Activated CD4-positive, alpha-beta T cell treated with anti-CD3 and anti-CD28 coated beads, Interleukin-2, amount 10 ng/mL, durations not matched to agents 24 days and 14 days (primary cell): Measurements from ENCODE around the gene MTRFR. TPM values are rescaled to one million over a fixed set of nuclear protein-coding genes. Genes with fewer than 3 reads are reported as not detected.

ENCODE experiments used
- DNase-seq: peaks from one replicate; pipeline ENCODE4 v3.0.0; 2022
- H3K27ac Mint-ChIP-seq: one replicate; pipeline ENCODE4 v1.8.0; 2022; ENCODE audit warnings: mild to moderate bottlenecking, mixed read lengths
- H3K27me3 Mint-ChIP-seq: one replicate; pipeline ENCODE4 v1.8.0; 2022; ENCODE audit warnings: mixed read lengths
- H3K36me3 Mint-ChIP-seq: one replicate; pipeline ENCODE4 v1.8.0; 2022; ENCODE audit warnings: low read depth, mild to moderate bottlenecking, mixed read lengths
- H3K4me1 Mint-ChIP-seq: one replicate; pipeline ENCODE4 v1.8.0; 2021; ENCODE audit warnings: mixed read lengths
- H3K4me3 Mint-ChIP-seq: one replicate; pipeline ENCODE4 v1.8.0; 2022; ENCODE audit warnings: mild to moderate bottlenecking, moderate library complexity, mixed read lengths
- H3K9me3 Mint-ChIP-seq: one replicate; pipeline ENCODE4 v1.8.0; 2021; ENCODE audit warnings: mixed read lengths
- intact Hi-C: fragments of 100-400 bp; cut with micrococcal nuclease; formaldehyde crosslinking; loops from one replicate; pipeline ENCODE4 v1.15.1; 2023
- total RNA-seq: library from RNA; stranded (reverse); gene quantifications from 2 replicates; pipeline ENCODE4 v1.2.3, GENCODE V29; 2022

Gene MTRFR
- total RNA-seq, 1 donor from 2014 or later = 30.3 TPM

DNA sequence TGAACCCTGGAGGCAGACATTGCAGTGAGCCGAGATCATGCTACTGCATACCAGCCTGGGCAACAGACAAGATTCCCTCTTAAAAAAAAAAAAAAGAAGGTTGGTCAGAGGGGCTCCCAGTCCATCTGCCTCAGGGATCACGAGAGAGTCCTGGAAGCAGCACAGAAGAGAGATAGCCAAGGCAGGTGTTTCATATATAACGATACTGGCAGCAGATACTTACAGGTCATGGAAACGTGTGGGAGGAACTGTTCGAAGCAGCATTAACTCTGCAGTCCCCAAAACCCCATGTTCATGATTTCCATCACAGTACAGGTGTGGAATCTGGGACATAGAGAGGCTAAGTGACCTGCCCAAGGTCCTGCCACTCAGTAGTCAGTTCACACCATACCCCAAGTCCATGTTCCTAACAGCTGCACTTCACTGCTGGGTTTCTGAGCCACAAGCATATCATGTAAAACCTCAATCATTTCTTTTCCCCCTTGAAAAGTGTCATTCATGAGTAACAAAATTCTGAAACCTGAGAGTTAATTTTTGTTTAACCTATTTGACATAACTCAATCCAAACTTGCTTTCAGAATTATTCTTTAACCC, 21.7 kb downstream of the MTRFR start:
- no peak for DNase-seq
- no peaks in the 10 kb centered on the region for H3K9me3 Mint-ChIP-seq
- H3K27ac Mint-ChIP-seq = peak overlapping the region; percentile 20
- no peak overlapping the region for H3K4me3 Mint-ChIP-seq
- no peaks in the 10 kb centered on the region for H3K27me3 Mint-ChIP-seq
- peaks cover 23% of the 10 kb centered on the region for H3K4me1 Mint-ChIP-seq
- intact Hi-C loops = no loop called here
- peaks cover 51% of the 10 kb centered on the region for H3K36me3 Mint-ChIP-seq

DNA sequence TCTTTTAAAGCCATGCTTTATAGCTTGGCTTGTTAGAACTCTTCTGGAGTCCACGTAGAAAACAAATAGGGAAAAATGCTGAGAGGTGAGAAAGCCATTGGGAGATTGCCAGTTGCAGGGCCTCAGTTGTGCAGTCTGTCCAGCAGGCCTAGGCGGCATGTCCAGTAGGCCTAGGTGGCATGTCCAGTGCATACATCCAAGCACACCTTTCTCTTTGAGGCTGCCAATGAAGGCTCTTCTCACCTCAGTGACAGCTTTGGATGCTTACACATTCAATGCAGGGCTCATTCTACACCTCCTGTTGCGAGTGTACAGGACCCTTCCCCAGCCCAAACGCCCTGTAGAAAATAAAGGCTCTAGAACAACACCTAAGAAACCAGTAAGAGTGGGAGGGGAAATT, 25.4 kb downstream of the MTRFR start:
- H3K36me3 Mint-ChIP-seq = peaks cover 54% of the 10 kb centered on the region
- H3K4me1 Mint-ChIP-seq = peaks cover 13% of the 10 kb centered on the region
- H3K27ac Mint-ChIP-seq = no peak overlapping the region
- intact Hi-C loops = no loop called here
- H3K4me3 Mint-ChIP-seq = no peak overlapping the region
- no peaks in the 10 kb centered on the region for H3K9me3 Mint-ChIP-seq
- no peak for DNase-seq
- H3K27me3 Mint-ChIP-seq = no peaks in the 10 kb centered on the region

DNA sequence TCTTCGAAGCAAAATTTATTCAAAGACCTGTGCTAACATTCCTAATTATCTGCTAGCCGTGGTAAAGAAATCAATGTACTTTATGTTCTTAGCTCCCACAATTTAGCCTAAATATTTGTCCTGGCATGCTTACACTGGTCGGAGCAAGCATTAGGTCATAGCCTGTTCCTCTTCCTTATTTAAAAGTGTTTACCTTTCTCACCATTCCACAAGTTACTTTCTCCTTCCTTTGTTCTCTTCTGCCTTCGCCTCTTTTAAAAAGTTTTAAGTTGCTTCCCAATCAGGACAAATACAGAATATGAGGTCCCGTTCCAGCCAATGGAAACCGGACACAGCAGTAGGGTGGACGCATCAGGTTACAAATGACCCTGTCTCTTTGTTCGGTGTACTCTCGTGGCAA, 26.8 kb downstream of the MTRFR start:
- Mint-ChIP-seq H3K27ac (no peak overlapping the region), H3K4me1 (peaks cover 9% of the 10 kb centered on the region), H3K9me3 (no peaks in the 10 kb centered on the region), H3K27me3 (no peaks in the 10 kb centered on the region), H3K4me3 (no peak overlapping the region), H3K36me3 (peaks cover 46% of the 10 kb centered on the region)
- DNase-seq = no peak
- intact Hi-C loops = no loop called here

GRCh38 chr12:123261196-123261595, 28.0 kb downstream of the MTRFR start:
- peaks cover 41% of the 10 kb centered on the region for H3K36me3 Mint-ChIP-seq

DNA sequence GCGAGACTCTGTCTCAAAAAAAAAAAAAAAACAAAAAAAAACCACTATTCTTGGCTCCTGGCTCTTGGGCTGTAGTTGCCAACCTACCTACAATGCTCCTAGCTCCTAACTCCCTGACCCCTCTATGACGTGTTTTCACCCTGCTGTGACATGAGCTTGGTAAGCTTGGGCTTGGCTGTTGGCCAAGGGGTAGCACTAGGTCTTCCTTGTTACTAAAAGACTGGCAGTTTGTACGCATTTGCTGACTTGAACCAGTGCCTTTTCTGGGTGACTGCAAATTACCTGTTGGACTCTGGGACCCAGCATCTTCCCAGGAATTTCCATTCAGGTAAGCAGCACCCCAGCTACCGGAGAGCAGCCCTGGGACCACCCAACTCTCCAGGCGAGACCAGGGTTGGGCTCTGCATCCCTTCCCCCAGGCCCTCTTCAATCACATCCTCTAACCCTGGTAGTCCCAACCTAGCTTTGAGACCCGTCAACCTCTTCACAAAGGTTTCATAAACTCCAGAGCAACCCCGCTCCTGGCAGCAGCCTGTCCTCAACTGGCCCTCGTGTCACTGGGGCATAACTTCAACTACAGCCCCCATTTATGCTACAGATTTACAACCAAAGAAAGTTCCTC, 30.1 kb downstream of the MTRFR start:
- H3K4me3 Mint-ChIP-seq = no peak overlapping the region
- H3K27ac Mint-ChIP-seq = no peak overlapping the region
- no peaks in the 10 kb centered on the region for H3K9me3 Mint-ChIP-seq
- H3K27me3 Mint-ChIP-seq = no peaks in the 10 kb centered on the region
- peaks cover 29% of the 10 kb centered on the region for H3K36me3 Mint-ChIP-seq
- no peak for DNase-seq
- intact Hi-C loops = no loop called here
- H3K4me1 Mint-ChIP-seq = peaks cover 9% of the 10 kb centered on the region

More at GRCh38 chr12:123261196-123261595, 28.0 kb downstream of the MTRFR start:
- Mint-ChIP-seq H3K4me3 (no peak overlapping the region), H3K27me3 (no peaks in the 10 kb centered on the region), H3K9me3 (no peaks in the 10 kb centered on the region), H3K27ac (no peak overlapping the region), H3K4me1 (peaks cover 9% of the 10 kb centered on the region)
- intact Hi-C loops = no loop called here
- no peak for DNase-seq

GRCh38 chr12:123264642-123265041, 31.4 kb downstream of the MTRFR start:
- no peak for DNase-seq
- peaks cover 20% of the 10 kb centered on the region for H3K36me3 Mint-ChIP-seq
- no peak overlapping the region for H3K4me3 Mint-ChIP-seq
- no peak overlapping the region for H3K27ac Mint-ChIP-seq
- H3K27me3 Mint-ChIP-seq = no peaks in the 10 kb centered on the region
- intact Hi-C loops = no loop called here
- peaks cover 11% of the 10 kb centered on the region for H3K4me1 Mint-ChIP-seq
- H3K9me3 Mint-ChIP-seq = no peaks in the 10 kb centered on the region

DNA sequence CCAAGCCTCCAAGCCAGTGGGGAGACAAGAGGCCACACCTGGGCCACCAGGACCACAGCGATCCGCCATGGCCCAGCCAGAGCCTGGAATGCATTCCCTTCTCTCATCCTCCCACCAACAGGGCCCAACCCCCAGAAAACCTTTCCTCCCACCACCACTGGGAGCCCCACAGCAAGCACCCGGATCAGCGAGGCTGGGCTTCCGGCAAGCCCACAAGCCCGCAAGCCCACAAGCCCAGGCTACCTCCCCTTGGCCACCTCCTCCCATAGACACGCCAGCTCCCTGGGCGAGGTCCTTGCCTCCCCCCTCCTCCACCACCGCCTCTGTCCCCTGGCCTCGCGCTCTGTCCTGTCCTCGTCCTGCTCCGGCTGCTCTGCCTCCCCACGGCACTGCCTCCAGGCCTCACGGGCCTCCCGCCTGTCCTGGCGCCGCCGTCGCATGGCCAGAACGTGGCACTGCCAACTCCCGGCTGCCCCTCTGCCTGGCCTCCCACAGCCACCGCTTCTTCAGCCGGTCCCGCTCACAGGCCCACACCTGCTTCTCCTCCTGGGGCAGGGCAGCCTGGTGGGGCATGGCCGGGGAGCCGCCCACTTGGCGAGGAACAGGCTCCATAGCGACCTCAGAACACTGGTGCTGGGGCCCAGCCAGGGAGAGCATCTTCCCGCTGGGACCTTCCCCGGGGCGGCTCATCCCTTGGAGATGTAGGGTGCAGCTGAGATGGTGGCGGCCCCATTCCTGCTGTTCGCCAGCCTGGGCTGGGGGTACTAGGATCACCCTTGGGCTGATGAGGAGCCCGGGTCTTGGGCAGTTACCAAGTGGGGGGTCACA, 32.8 kb downstream of the MTRFR start:
- intact Hi-C loops = no loop called here
- no peaks in the 10 kb centered on the region for H3K27me3 Mint-ChIP-seq
- H3K9me3 Mint-ChIP-seq = no peaks in the 10 kb centered on the region
- DNase-seq = no peak
- no peak overlapping the region for H3K27ac Mint-ChIP-seq
- no peak overlapping the region for H3K4me3 Mint-ChIP-seq
- peaks cover 17% of the 10 kb centered on the region for H3K4me1 Mint-ChIP-seq
- peaks cover 8% of the 10 kb centered on the region for H3K36me3 Mint-ChIP-seq

GRCh38 chr12:123266679-123267277, 33.5 kb downstream of the MTRFR start:
- Mint-ChIP-seq H3K27ac (no peak overlapping the region), H3K4me1 (peaks cover 15% of the 10 kb centered on the region), H3K27me3 (no peaks in the 10 kb centered on the region), H3K4me3 (no peak overlapping the region), H3K36me3 (peaks cover 7% of the 10 kb centered on the region), H3K9me3 (no peaks in the 10 kb centered on the region)
- intact Hi-C loops = no loop called here
- no peak for DNase-seq

DNA sequence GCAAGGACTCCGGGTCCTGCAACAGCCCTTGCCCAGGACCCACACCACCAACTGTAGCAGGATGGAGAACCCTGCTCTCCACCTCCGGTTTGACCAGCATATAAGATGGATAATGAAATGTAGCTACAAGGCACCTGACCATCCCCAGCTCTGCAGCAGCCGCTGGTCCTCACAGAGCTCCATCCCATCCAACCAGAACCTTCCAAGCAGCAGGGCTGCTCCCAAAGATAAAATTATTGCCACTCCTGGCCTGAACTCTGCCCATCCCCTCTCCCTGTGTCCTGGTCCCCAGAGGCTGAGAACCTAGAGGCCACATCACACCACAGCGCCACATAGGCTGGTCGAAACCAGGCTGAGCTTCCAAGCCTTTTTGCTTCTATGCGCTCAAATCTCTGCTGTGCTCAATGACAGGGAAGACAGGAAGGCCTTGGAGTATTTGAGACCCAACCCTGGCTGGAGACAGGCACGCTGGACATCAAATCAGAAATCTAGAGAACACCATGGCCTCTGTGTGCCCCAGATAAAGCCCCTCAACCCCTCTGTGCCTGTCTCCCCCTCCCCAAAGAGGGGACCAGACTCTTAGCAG, 34.2 kb downstream of the MTRFR start:
- Mint-ChIP-seq H3K36me3 (peaks cover 7% of the 10 kb centered on the region), H3K9me3 (no peaks in the 10 kb centered on the region), H3K27ac (peak overlapping the region; percentile 60), H3K27me3 (no peaks in the 10 kb centered on the region), H3K4me1 (peaks cover 16% of the 10 kb centered on the region), H3K4me3 (no peak overlapping the region)
- no peak for DNase-seq
- intact Hi-C loops = no loop called here

GRCh38 chr12:123267991-123268843, 35.0 kb downstream of the MTRFR start:
- intact Hi-C loops = no loop called here
- H3K4me3 Mint-ChIP-seq = no peak overlapping the region
- H3K4me1 Mint-ChIP-seq = peaks cover 16% of the 10 kb centered on the region
- H3K27me3 Mint-ChIP-seq = no peaks in the 10 kb centered on the region
- no peak for DNase-seq
- H3K36me3 Mint-ChIP-seq = peaks cover 5% of the 10 kb centered on the region
- peak overlapping the region; percentile 60 for H3K27ac Mint-ChIP-seq
- H3K9me3 Mint-ChIP-seq = no peaks in the 10 kb centered on the region

- H3K27ac Mint-ChIP-seq = peak overlapping the region; percentile 72
- peak overlapping the region; percentile 92 for H3K4me3 Mint-ChIP-seq
- peaks cover 16% of the 10 kb centered on the region for H3K4me1 Mint-ChIP-seq
- no peaks in the 10 kb centered on the region for H3K9me3 Mint-ChIP-seq
- no peak for DNase-seq
- peaks cover 5% of the 10 kb centered on the region for H3K36me3 Mint-ChIP-seq
- no peaks in the 10 kb centered on the region for H3K27me3 Mint-ChIP-seq
- intact Hi-C loops = no loop called here
Observed at GRCh38 chr12:123268850-123269249, 35.6 kb downstream of the MTRFR start.

GRCh38 chr12:123269395-123269892, 36.2 kb downstream of the MTRFR start:
- Mint-ChIP-seq H3K27me3 (no peaks in the 10 kb centered on the region), H3K36me3 (peaks cover 4% of the 10 kb centered on the region)
- DNase-seq = peak; percentile 76

DNA sequence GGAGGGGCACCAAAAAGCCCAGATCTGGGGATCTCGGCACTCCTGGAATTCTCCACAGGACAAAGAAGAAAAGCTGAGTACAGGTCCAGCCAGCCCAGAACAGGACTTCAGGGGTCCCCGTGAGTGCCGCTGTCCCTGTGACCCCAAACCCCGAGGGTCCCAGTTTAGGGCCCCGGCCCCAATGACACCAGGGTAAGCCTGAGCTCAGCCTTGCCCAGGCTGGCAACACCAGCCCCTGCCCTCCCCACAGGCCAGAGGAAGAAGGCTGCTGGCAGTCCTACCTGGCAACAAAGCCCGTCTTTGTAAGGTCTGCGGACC, 36.6 kb downstream of the MTRFR start:
- Mint-ChIP-seq H3K4me3 (peak overlapping the region; percentile 92), H3K27me3 (no peaks in the 10 kb centered on the region), H3K9me3 (no peaks in the 10 kb centered on the region), H3K4me1 (peaks cover 16% of the 10 kb centered on the region), H3K27ac (peak overlapping the region; percentile 83), H3K36me3 (peaks cover 2% of the 10 kb centered on the region)
- intact Hi-C loops = loop anchor here (2.0 kb wide), 1 partner anchor 37 kb away; the partner anchor contains the start of genes MPHOSPH9 and MTRFR
- no peak for DNase-seq

More at GRCh38 chr12:123269395-123269892, 36.2 kb downstream of the MTRFR start:
- intact Hi-C loops = no loop called here
- Mint-ChIP-seq H3K9me3 (no peaks in the 10 kb centered on the region), H3K4me3 (peak overlapping the region; percentile 92), H3K4me1 (peaks cover 16% of the 10 kb centered on the region), H3K27ac (peak overlapping the region; percentile 83)
